ENCODE data around the gene RGS12.
"Not testable (repeated sequence)": the region's sequence is repeated elsewhere in the genome, so short reads cannot be mapped to it uniquely, and the experiment has no call there.

The RGS12 gene

DNA sequence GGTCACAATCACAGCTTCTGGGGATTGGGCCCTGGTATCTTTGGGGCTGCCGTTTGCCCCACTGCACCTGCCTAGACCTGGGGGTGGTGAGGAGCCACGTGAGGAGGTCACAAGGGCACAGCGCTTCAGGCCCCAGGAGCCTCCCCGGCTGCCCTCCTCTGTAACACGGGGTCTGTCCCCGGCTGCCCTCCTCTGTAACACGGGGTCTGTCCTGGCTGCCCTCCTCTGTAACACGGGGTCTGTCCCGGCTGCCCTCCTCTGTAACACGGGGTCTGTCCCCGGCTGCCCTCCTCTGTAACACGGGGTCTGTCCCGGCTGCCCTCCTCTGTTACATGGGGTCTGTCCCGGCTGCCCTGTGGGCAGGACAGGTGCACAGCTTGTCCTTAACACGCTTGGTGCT is 8.1 kb downstream of the RGS12 start:
- H3K4me3 ChIP-seq (ENCODE audit: low read length); H3K36me3 ChIP-seq (ENCODE audit: insufficient read depth, low read length); H3K27me3 ChIP-seq (ENCODE audit: insufficient read depth, low read length); H2AFZ ChIP-seq (ENCODE audit: low read depth, low read length); H3K9me3 ChIP-seq (ENCODE audit: low read length): not testable (repeated sequence)
- peaks cover 54% of the 10 kb centered on the region for H3K4me1 ChIP-seq (ENCODE audit: insufficient read depth, low read length)

DNA sequence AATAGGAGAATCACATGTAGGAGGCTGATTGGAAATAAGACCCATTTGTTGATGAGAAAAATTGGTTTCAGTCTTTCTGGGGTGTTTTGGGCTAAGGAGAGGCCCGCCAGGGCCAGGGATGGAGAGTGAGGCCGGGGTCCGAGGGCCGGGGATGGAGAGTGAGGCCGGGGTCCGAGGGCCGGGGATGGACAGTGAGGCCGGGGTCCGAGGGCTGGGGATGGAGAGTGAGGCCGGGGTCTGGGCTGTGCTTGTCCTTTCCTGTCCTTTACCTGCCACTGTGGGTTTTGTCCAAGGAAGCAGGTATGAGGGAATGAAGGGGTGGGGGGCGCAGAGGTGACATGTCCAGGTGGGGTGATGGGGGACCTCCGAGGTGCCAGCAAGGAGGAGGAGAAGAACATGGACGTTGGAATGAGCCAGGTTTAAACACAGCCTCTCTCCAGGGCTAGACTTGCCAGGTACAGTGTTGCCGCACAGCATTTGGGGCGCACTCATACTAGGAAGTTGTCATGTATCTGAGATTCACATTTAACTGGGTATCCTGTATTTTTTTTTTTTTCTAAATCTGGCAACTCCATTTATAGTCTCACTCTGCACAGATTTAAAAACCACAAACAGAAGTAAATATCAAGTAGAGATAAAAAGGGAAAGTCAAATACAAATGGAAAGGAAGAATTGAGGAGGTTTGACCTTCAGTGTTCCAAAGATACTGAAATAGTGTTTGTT is 8.8 kb downstream of the RGS12 start:
- no peak overlapping the region for H2AFZ ChIP-seq (ENCODE audit: low read depth, low read length)
- H3K9me3 ChIP-seq (ENCODE audit: low read length): peaks cover 6% of the 10 kb centered on the region
- H3K36me3 ChIP-seq (ENCODE audit: insufficient read depth, low read length): no peaks in the 10 kb centered on the region
- H3K4me3 ChIP-seq (ENCODE audit: low read length): no peak overlapping the region
- peaks cover 62% of the 10 kb centered on the region for H3K4me1 ChIP-seq (ENCODE audit: insufficient read depth, low read length)
- H3K27me3 ChIP-seq (ENCODE audit: insufficient read depth, low read length): no peaks in the 10 kb centered on the region

DNA sequence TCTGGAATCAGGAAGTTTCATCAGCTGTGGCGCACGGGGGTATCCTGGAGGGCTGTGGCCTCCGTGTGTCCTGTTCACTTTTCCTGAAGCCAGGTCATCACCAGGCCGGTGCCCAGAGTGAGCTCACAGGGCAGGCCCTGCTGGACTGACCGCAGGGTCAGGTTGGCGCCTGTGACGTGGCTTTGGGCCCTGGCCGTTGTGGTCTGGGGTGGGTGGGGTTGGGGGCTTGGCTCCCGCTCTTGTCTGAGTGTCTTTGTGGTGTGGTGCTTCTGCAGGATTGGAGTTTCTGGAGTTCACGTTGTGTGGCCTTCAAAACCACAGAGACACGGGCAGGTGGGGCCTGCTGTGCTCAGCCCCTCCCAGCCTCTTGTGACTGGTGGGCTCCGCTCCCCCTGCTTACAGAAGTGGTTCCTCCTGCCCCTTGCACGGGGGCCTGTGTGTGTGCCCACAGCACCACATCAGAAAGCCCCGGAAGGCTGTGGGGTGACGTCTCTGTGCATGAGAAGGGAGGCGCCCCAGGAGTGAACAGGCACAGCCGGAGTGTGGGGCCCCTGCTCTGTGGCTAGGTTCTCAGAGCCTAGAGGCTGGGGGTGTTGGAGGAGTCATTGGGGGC is 9.5 kb downstream of the RGS12 start:
- Histone ChIP-seq H3K9me3 (ENCODE audit: low read length) (peaks cover 4% of the 10 kb centered on the region), H3K4me3 (ENCODE audit: low read length) (no peak overlapping the region), H3K4me1 (ENCODE audit: insufficient read depth, low read length) (peaks cover 62% of the 10 kb centered on the region), H2AFZ (ENCODE audit: low read depth, low read length) (no peak overlapping the region), H3K36me3 (ENCODE audit: insufficient read depth, low read length) (no peaks in the 10 kb centered on the region), H3K27me3 (ENCODE audit: insufficient read depth, low read length) (no peaks in the 10 kb centered on the region)

DNA sequence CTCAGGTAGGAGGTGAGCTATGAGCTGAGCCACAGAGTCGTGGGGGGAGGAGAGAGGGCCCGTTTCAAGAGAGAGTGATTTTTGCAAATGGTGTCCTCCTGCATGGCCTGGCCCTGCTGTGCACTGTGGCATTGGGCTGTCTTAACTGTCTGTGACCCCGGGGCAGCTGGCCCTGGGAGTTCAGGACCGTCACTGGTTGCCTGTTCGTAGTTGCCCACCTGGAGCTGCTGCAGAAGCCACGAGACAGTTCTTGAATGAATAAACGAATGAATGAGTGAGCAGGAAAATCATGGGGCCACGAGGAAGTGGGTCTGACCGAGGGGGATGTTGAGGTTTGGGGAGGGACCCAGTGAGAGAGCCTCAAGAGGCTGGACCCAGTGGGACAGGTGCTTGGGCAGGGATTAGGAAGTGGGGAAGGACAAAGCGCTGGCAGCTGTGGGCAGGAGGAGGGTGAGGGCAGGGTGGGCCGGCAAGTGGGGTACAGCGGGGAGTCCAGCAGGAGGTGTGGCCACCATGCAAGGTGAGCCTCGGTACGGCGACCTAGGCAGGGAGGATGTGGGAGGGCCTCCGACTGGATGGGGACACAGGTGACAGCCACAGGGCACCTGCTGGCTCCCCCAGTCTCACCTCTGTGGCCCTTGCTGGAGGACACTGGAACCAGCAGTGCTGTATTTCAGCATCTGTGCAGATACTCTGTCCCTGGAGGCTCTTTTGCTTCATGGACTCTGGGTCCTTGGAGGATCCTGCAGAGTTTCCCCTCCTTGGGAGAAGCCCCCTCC is 10.2 kb downstream of the RGS12 start:
- Histone ChIP-seq H2AFZ (ENCODE audit: low read depth, low read length) (no peak overlapping the region), H3K4me1 (ENCODE audit: insufficient read depth, low read length) (peaks cover 62% of the 10 kb centered on the region), H3K9me3 (ENCODE audit: low read length) (no peaks in the 10 kb centered on the region), H3K36me3 (ENCODE audit: insufficient read depth, low read length) (no peaks in the 10 kb centered on the region), H3K4me3 (ENCODE audit: low read length) (no peak overlapping the region), H3K27me3 (ENCODE audit: insufficient read depth, low read length) (no peaks in the 10 kb centered on the region)

DNA sequence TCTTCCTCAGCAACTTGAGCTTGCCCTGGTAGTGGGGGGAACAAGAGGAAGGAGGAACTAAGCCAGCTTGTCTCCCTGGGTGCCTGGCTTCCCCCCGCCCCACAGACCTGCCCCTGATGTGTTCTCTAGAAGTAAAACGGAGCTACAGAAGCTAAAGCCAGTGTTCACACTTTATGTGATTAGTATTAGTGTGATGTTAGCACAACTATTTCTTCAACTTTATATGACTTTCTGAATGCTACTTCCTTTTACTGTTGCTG is 10.7 kb downstream of the RGS12 start:
- Histone ChIP-seq H3K4me1 (ENCODE audit: insufficient read depth, low read length) (peaks cover 62% of the 10 kb centered on the region), H3K4me3 (ENCODE audit: low read length) (no peak overlapping the region), H3K27me3 (ENCODE audit: insufficient read depth, low read length) (no peaks in the 10 kb centered on the region), H2AFZ (ENCODE audit: low read depth, low read length) (no peak overlapping the region), H3K36me3 (ENCODE audit: insufficient read depth, low read length) (no peaks in the 10 kb centered on the region), H3K9me3 (ENCODE audit: low read length) (no peaks in the 10 kb centered on the region)

DNA sequence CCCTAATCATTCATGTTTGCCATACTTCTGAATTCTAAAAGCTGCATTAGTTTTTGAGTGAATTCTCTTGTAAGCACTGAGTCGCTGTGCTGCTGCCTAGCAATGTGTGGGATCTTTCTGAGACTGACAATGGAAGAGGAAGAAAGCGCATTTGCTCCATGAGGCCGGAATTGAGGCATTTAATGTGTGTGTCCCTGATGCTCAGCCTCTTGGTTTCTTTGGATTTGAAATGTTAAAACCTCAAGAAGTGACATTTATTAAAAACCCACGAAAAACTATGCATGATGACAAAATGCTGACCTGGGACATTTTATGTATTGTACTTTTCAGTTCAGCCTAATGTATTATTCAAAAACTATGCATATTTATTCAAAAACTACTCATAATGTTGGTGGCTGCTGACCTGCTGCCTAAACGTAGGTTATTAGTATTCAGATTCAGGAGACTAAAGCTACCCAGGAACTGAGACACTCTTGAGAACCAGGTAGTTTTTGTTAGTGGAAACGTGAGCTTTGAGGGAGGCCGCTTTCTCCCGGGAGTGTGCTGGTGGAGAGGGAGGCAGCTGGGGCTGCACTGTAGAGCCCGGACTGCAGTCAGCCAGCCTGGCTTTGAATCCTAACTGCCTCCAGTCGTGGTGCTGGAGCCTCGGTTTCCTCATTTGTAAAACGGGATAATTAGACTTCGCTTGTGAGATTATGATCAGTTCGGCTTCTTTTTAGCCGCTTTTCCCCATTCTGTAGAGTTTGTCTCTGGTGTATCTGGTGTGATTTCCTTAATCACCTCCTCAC is 11.3 kb downstream of the RGS12 start:
- Histone ChIP-seq H3K36me3 (ENCODE audit: insufficient read depth, low read length) (no peaks in the 10 kb centered on the region), H3K9me3 (ENCODE audit: low read length) (no peaks in the 10 kb centered on the region), H2AFZ (ENCODE audit: low read depth, low read length) (no peak overlapping the region), H3K4me3 (ENCODE audit: low read length) (no peak overlapping the region), H3K27me3 (ENCODE audit: insufficient read depth, low read length) (no peaks in the 10 kb centered on the region), H3K4me1 (ENCODE audit: insufficient read depth, low read length) (peaks cover 57% of the 10 kb centered on the region)

DNA sequence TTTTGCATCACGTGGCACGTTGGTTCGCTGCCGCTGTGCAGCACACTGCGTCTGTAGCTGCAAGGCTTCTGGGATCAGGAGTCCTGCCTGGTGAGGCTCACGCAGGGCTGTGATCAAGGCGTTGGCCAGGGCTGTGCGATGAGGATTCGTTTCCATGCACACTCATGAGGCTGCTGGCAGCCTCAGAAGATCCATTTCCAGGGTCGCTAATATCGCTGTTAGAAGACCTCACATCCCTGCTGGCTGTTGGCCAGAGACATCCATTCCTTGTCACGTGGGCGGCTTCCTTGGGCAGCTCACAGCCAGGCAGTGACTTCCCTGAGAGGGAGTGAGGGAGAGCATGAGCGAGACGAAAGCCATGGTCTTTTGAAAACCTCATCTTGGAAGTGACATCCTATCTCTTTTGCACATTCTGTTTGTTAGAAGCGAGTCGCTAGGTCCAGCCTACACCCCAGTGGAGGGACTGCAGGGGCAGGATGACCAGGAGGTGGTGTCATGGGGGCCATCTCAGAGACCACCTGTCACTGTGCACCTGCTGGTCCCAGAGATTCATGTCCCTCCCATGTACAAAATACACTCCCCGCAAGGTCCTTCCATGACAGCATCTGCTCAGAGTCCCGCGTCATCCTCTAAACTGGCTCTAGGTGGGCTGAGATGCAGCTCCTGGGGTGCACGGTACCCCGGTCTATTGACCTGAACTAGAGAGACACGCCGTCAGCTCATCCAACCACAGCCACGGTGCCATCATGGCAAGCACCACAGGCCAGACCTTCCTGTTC is 12.2 kb downstream of the RGS12 start:
- H3K9me3 ChIP-seq (ENCODE audit: low read length): no peaks in the 10 kb centered on the region
- no peak overlapping the region for H3K4me3 ChIP-seq (ENCODE audit: low read length)
- H3K36me3 ChIP-seq (ENCODE audit: insufficient read depth, low read length): no peaks in the 10 kb centered on the region
- no peaks in the 10 kb centered on the region for H3K27me3 ChIP-seq (ENCODE audit: insufficient read depth, low read length)
- peaks cover 48% of the 10 kb centered on the region for H3K4me1 ChIP-seq (ENCODE audit: insufficient read depth, low read length)
- no peak overlapping the region for H2AFZ ChIP-seq (ENCODE audit: low read depth, low read length)

DNA sequence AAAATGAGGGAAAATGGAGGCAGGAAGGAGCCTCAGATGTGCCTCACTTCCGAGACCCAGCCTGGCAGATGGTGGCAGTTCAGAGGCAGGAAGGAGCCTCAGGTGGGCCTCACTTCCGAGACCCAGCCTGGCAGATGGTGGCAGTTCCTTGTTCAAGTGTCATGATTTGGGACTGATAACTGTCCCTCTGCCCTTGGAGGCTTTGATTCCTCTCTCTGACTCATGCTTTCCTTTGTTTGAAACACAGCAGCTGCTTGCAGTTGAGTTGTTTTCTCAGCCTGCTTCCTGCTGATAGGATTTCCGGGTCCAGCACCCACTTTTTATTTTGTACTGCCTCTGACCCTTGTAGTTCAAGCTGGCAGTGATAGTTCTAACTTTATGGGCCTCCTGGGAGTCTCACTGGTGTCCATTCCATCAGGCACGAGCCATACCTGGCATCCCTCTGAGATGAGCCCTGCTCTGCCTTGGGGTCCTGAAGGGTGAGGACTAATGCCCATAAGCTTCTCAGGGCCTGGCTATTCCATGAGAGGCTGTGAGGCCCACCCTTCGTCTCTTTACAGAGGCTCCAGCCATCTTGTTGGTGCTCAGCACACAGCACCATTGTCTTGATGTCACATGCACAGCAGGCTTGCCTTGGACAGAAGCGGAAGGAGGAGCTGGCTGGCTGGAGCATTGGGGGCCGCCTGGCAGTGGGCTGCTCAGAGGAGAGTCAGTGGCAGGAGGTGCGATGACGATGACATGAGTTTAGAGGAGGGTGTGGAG is 13.0 kb downstream of the RGS12 start:
- Histone ChIP-seq H3K9me3 (ENCODE audit: low read length) (no peaks in the 10 kb centered on the region), H3K27me3 (ENCODE audit: insufficient read depth, low read length) (no peaks in the 10 kb centered on the region), H3K36me3 (ENCODE audit: insufficient read depth, low read length) (no peaks in the 10 kb centered on the region), H3K4me1 (ENCODE audit: insufficient read depth, low read length) (peaks cover 44% of the 10 kb centered on the region), H2AFZ (ENCODE audit: low read depth, low read length) (no peak overlapping the region), H3K4me3 (ENCODE audit: low read length) (no peak overlapping the region)

DNA sequence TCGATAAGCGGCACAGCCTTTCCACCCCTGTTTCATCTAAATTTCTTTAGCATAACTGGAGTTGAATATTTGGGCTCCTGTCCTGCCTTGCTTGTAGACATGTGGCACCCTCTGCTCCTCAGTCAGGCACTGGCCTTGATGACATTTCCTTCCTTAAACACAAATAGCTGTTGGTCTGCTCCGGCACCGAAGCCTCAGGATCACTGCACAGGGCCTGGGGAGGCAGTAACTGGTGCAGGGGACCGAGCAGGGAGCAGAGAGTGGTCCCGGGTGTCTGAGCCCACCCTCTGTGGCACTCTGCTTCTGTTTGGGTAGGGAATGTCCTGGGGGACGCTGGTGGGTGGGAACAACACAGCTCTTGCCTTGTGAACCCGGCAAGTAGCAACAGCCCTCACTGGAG is 13.6 kb downstream of the RGS12 start:
- no peak overlapping the region for H2AFZ ChIP-seq (ENCODE audit: low read depth, low read length)
- H3K27me3 ChIP-seq (ENCODE audit: insufficient read depth, low read length): no peaks in the 10 kb centered on the region
- H3K36me3 ChIP-seq (ENCODE audit: insufficient read depth, low read length): no peaks in the 10 kb centered on the region
- H3K4me3 ChIP-seq (ENCODE audit: low read length): no peak overlapping the region
- H3K9me3 ChIP-seq (ENCODE audit: low read length): no peaks in the 10 kb centered on the region
- H3K4me1 ChIP-seq (ENCODE audit: insufficient read depth, low read length): peaks cover 44% of the 10 kb centered on the region

DNA sequence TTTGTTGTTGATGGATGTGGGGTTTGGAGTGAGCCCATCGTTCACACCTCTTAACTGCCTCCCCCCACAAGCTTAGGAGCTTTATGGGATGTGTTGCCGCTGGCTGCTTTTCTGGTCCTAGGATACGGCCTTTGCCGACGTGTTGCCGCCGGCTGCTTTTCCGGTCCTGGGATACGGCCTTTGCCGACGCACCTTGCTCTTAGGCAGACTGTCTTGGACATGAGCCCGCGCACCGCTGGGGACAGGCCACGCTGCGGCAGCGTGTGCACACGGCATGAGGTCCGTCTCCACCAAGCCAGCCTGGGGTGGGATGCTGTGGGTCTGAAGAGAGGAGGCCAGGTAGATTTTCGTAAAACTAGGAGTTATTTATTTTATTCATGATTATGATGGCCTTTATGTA is 14.2 kb downstream of the RGS12 start:
- no peaks in the 10 kb centered on the region for H3K9me3 ChIP-seq (ENCODE audit: low read length)
- peaks cover 44% of the 10 kb centered on the region for H3K4me1 ChIP-seq (ENCODE audit: insufficient read depth, low read length)
- no peak overlapping the region for H3K4me3 ChIP-seq (ENCODE audit: low read length)
- no peaks in the 10 kb centered on the region for H3K36me3 ChIP-seq (ENCODE audit: insufficient read depth, low read length)
- no peak overlapping the region for H2AFZ ChIP-seq (ENCODE audit: low read depth, low read length)
- H3K27me3 ChIP-seq (ENCODE audit: insufficient read depth, low read length): no peaks in the 10 kb centered on the region

DNA sequence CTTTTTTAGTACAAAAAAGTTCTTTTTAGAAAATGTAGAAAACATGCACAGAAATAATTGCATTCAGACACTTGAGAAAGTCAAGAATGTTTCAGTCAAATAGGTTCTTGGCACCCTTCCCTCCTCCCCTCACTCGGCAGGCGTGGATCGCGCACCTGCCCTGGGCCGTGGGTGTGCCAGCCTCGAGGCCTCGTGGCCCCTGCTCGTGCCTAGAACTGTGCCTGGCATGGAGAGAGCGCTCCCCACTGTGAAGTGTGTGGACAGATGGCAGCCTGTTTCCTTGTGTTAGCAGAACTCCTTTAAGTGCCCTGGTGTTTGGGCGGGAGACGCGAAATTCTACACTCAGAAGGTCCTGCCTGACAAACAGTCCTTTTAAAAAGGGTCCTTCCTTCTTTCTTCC is 14.7 kb downstream of the RGS12 start:
- peaks cover 42% of the 10 kb centered on the region for H3K4me1 ChIP-seq (ENCODE audit: insufficient read depth, low read length)

DNA sequence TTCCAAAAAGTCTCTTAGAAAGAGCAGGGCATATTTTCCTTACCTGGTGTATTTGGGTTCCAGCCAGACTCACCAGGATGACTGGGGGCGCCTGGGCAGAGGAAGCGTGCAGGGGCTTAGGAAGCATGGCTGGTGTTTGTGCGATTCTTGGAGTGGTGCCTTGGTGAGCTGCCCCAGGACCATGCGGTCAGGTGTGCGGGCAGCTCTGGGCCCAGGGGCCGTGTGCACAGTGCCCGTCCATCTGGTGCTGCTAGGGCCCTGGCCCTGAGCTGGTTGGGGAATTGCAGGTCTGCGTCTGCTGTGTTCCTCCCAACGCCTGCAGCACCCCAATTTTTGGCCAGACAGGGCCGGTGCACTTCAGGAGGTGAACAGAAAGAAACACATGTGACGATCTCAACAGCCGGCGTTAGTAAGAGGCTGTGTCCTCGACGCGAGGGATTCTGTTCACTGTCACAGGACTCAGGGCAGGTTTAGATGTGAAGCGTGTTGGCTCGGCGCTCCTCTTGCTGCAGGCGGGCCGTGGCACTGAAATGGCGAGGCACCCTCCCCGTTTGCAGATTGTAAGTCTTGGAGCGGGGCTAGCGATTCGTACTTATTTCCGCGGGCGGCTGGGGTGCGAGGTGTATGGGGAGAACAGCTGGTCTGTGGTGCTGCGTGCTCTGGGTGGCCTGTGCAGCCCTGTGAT is 15.2 kb downstream of the RGS12 start:
- Histone ChIP-seq H3K4me3 (ENCODE audit: low read length) (no peak overlapping the region), H3K36me3 (ENCODE audit: insufficient read depth, low read length) (no peaks in the 10 kb centered on the region)

More for the DNA sequence above, 14.7 kb downstream of the RGS12 start:
- H2AFZ ChIP-seq (ENCODE audit: low read depth, low read length): no peak overlapping the region
- no peaks in the 10 kb centered on the region for H3K27me3 ChIP-seq (ENCODE audit: insufficient read depth, low read length)
- no peaks in the 10 kb centered on the region for H3K36me3 ChIP-seq (ENCODE audit: insufficient read depth, low read length)
- H3K4me3 ChIP-seq (ENCODE audit: low read length): no peak overlapping the region
- H3K9me3 ChIP-seq (ENCODE audit: low read length): no peaks in the 10 kb centered on the region

More for the DNA sequence above, 15.2 kb downstream of the RGS12 start:
- no peaks in the 10 kb centered on the region for H3K9me3 ChIP-seq (ENCODE audit: low read length)
- H2AFZ ChIP-seq (ENCODE audit: low read depth, low read length): no peak overlapping the region
- no peaks in the 10 kb centered on the region for H3K27me3 ChIP-seq (ENCODE audit: insufficient read depth, low read length)
- H3K4me1 ChIP-seq (ENCODE audit: insufficient read depth, low read length): peaks cover 36% of the 10 kb centered on the region

Data from neuron (in vitro differentiated cells).